ENCODE measurements around the gene GCK.
A peak's percentile ranks its signal among the peaks of the same experiment; 100 is the strongest.
"Not testable (repeated sequence)": the region's sequence is repeated elsewhere in the genome, so short reads cannot be mapped to it uniquely, and the experiment has no call there.

Gene GCK

GRCh38 chr7:44141221-44141850 lies 47.9 kb downstream of the GCK start, which contains the start of gene MYL7:
TSS of gene MYL7 (minus strand) at chr7:44141332. CDS start at chr7:44141305, 27 bp downstream.
- no peak for DNase-seq (ENCODE audit: low read depth)

- no peak for DNase-seq (ENCODE audit: low read depth)
Measured at GRCh38 chr7:44140341-44140740, 48.9 kb downstream of the GCK start.

GRCh38 chr7:44139311-44140010 lies 49.8 kb downstream of the GCK start:
- DNase-seq (ENCODE audit: low read depth): no peak

- DNase-seq (ENCODE audit: low read depth): no peak
Measured at GRCh38 chr7:44138698-44139097, 50.5 kb downstream of the GCK start.

GRCh38 chr7:44136731-44137130 lies 52.5 kb downstream of the GCK start:
- no peak for DNase-seq (ENCODE audit: low read depth)

- DNase-seq (ENCODE audit: low read depth): no peak
Measured at GRCh38 chr7:44134943-44135628, 54.2 kb downstream of the GCK start.

- DNase-seq (ENCODE audit: low read depth): no peak
Measured at GRCh38 chr7:44133295-44133694, 55.9 kb downstream of the GCK start.

GRCh38 chr7:44132039-44132438 lies 57.2 kb downstream of the GCK start:
- no peak for DNase-seq (ENCODE audit: low read depth)

- no peak for DNase-seq (ENCODE audit: low read depth)
Measured at GRCh38 chr7:44131173-44132029, 57.8 kb downstream of the GCK start.

- no peak for DNase-seq (ENCODE audit: low read depth)
Measured at GRCh38 chr7:44128721-44129582, 60.3 kb downstream of the GCK start.

GRCh38 chr7:44127161-44127560 lies 62.1 kb downstream of the GCK start:
- no peak for DNase-seq (ENCODE audit: low read depth)

- not testable (repeated sequence) for DNase-seq (ENCODE audit: low read depth)
Measured at GRCh38 chr7:44126574-44126973, 62.7 kb downstream of the GCK start.

GRCh38 chr7:44124822-44125202 lies 64.4 kb downstream of the GCK start:
- no peak for DNase-seq (ENCODE audit: low read depth)

- DNase-seq (ENCODE audit: low read depth): peak; percentile 94
Measured at GRCh38 chr7:44123190-44124003, 65.8 kb downstream of the GCK start, which contains the start of gene POLD2. TSS of gene POLD2 (minus strand) at chr7:44123548. CDS start at chr7:44122053, 1,495 bp downstream.

GRCh38 chr7:44122529-44122928 lies 66.7 kb downstream of the GCK start:
- no peak for DNase-seq (ENCODE audit: low read depth)

- no peak for DNase-seq (ENCODE audit: low read depth)
Measured at GRCh38 chr7:44121761-44122420, 67.3 kb downstream of the GCK start.

GRCh38 chr7:44120395-44120794 lies 68.8 kb downstream of the GCK start:
- DNase-seq (ENCODE audit: low read depth): no peak

- DNase-seq (ENCODE audit: low read depth): no peak
Measured at GRCh38 chr7:44119829-44120380, 69.3 kb downstream of the GCK start.

GRCh38 chr7:44117801-44118429 lies 71.3 kb downstream of the GCK start:
- DNase-seq (ENCODE audit: low read depth): no peak

Data from stromal cell of bone marrow (primary cell).